ENCODE results near the gene CHAT. TPM values are rescaled to one million over a fixed set of nuclear protein-coding genes. Genes with fewer than 3 reads are reported as not detected.

Gene CHAT
- total and polyA plus RNA-seq, 2 donors (not counting 3 experiments of a cell fraction or from before 2014, with no cell fraction given), result not detected

- dilution Hi-C loops (cut with MboI; ENCODE audit: extremely low pct_ligation_motif_present, low sequenced_read_pairs) (no loop called here), intact Hi-C loops (cut with micrococcal nuclease) (no loop called here)
- Histone ChIP-seq H3K9me3 (replicated peaks; ENCODE audit: control insufficient read depth, insufficient read depth, low read length) (no peaks in the 10 kb centered on the region), H3K4me2 (ENCODE audit: insufficient read depth, low read length) (no peak overlapping the region), H3K27me3 (ENCODE audit: control insufficient read depth in 2 of 2, insufficient read depth in 2 of 2, low read length in 2 of 2) (peaks cover 60 to 64% of the 10 kb centered on the region in 2 experiments), H3K4me3 (replicated peaks in 1 of 3; ENCODE audit: insufficient read depth in 1 of 3, low read depth in 1 of 3, low read length in 3 of 3) (no peak overlapping the region), H3K9ac (replicated peaks; ENCODE audit: extremely low read depth, insufficient read depth, low read length) (no peak overlapping the region), H3K79me2 (ENCODE audit: control insufficient read depth, insufficient read depth, low read length) (no peaks in the 10 kb centered on the region), H2AFZ (ENCODE audit: low read depth, low read length) (no peak overlapping the region), H3K27ac (ENCODE audit: insufficient read depth, low read depth, low read length) (no peak overlapping the region), H3K9me1 (replicated peaks; ENCODE audit: control insufficient read depth, extremely low read depth, insufficient read depth, low read length) (no peaks in the 10 kb centered on the region), H3K36me3 (ENCODE audit: control insufficient read depth in 2 of 2, extremely low read depth in 1 of 2, insufficient read depth in 2 of 2, low read length in 2 of 2) (no peaks in the 10 kb centered on the region), H4K20me1 (replicated peaks; ENCODE audit: control insufficient read depth, extremely low read depth, insufficient read depth, low read length) (no peaks in the 10 kb centered on the region), H3K4me1 (ENCODE audit: control insufficient read depth, extremely low read depth, insufficient read depth, low read length) (no peaks in the 10 kb centered on the region)
- DNase-seq (ENCODE audit: low read depth, low spot score), result no peak
- no peak for FAIRE-seq
- BruUV-seq (replicated peaks), result no TSS peak
- TF ChIP-seq EZH2 (IDR thresholded peaks at IDR 0.05; ENCODE audit: borderline replicate concordance, low read depth, low read length, severe bottlenecking) (no peak), MYC (IDR thresholded peaks at IDR 0.05; ENCODE audit: low read depth, low read length) (no peak), POLR2AphosphoS5 (IDR thresholded peaks at IDR 0.05; ENCODE audit: insufficient read depth, low read depth, low read length) (no peak), FOS (IDR thresholded peaks at IDR 0.05; ENCODE audit: borderline replicate concordance, insufficient read depth, low read length) (no peak), JUN (IDR thresholded peaks at IDR 0.05; ENCODE audit: borderline replicate concordance, insufficient read depth, insufficient read length, low read depth) (no peak), GATA2 (IDR thresholded peaks at IDR 0.05; ENCODE audit: insufficient read depth, insufficient read length, low read depth, low read length) (no peak), POLR2A (IDR thresholded peaks at IDR 0.05; ENCODE audit: low read depth, low read length) (no peak)
- TF ChIP-seq, protein P1, sequence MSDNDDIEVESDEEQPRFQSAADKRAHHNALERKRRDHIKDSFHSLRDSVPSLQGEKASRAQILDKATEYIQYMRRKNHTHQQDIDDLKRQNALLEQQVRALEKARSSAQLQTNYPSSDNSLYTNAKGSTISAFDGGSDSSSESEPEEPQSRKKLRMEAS (IDR thresholded peaks at IDR 0.05; ENCODE audit: insufficient read depth, insufficient read length), result no peak
- TF ChIP-seq, protein P2, sequence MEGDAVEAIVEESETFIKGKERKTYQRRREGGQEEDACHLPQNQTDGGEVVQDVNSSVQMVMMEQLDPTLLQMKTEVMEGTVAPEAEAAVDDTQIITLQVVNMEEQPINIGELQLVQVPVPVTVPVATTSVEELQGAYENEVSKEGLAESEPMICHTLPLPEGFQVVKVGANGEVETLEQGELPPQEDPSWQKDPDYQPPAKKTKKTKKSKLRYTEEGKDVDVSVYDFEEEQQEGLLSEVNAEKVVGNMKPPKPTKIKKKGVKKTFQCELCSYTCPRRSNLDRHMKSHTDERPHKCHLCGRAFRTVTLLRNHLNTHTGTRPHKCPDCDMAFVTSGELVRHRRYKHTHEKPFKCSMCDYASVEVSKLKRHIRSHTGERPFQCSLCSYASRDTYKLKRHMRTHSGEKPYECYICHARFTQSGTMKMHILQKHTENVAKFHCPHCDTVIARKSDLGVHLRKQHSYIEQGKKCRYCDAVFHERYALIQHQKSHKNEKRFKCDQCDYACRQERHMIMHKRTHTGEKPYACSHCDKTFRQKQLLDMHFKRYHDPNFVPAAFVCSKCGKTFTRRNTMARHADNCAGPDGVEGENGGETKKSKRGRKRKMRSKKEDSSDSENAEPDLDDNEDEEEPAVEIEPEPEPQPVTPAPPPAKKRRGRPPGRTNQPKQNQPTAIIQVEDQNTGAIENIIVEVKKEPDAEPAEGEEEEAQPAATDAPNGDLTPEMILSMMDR (IDR thresholded peaks at IDR 0.05; ENCODE audit: extremely low read depth in 1 of 2, insufficient read depth in 1 of 2, low read depth in 1 of 2, low read length in 2 of 2), result no peak
- ChIA-PET POLR2A (no interaction called here), CTCF (interaction anchor here (0.9 to 2.1 kb wide), 2 partner anchors 10 to 16 kb away, joined by 3 to 8 read pairs; no protein-coding TSS in a partner anchor)
These were observed 4.9 kb upstream of the CHAT start for GRCh38 chr10:49609006-49609282.
